GM10266 (cell line): ENCODE data around the gene TEX44.

Experiments used
- DNase-seq: peaks from one replicate; pipeline ENCODE4 v3.0.0; 2012; ENCODE audit errors: extremely low spot score
- CTCF ChIP-seq: IDR thresholded peaks from 2 replicates; pipeline ENCODE4 v1.5.1; 2012; ENCODE audit warnings: mild to moderate bottlenecking, low read depth; ENCODE audit not compliant: control insufficient read depth, insufficient read depth; ENCODE audit errors: missing control alignments

Gene TEX44

GRCh38 chr2:231627384-231628120 is 34.9 kb downstream of the TEX44 start:
- no peak for DNase-seq
- TF ChIP-seq CTCF: no peak

- DNase-seq: no peak
- TF ChIP-seq CTCF: no peak
Observed at GRCh38 chr2:231632559-231633142, 40.0 kb downstream of the TEX44 start.

GRCh38 chr2:231633241-231633976 is 40.7 kb downstream of the TEX44 start:
- no peak for DNase-seq
- no peak for TF ChIP-seq CTCF

- no peak for DNase-seq
- TF ChIP-seq CTCF: no peak
Observed at GRCh38 chr2:231634412-231634811, 41.7 kb downstream of the TEX44 start.

- no peak for DNase-seq
- no peak for TF ChIP-seq CTCF
Observed at GRCh38 chr2:231634951-231635875, 42.5 kb downstream of the TEX44 start.

- no peak for DNase-seq
Observed at GRCh38 chr2:231640241-231640640, 47.6 kb downstream of the TEX44 start.

More at GRCh38 chr2:231640241-231640640, 47.6 kb downstream of the TEX44 start:
- no peak for TF ChIP-seq CTCF
